ENCODE measurements around the gene DNAJC3.

GRCh38 chr13:95763601-95764000 lies 86.7 kb downstream of the DNAJC3 start:
- TF ChIP-seq CTCF (IDR thresholded peaks at IDR 0.05; ENCODE audit: low read depth, low read length, missing input control), result no peak
- TF ChIP-seq FOXA1 (IDR thresholded peaks at IDR 0.05), result no peak

Measured in liver (tissue), 2 donors.